HG02623 (cell line): ENCODE results near the gene MECR.

ENCODE experiments used
- ATAC-seq: cut with Tn5 transposase; IDR thresholded peaks from one replicate; pipeline ENCODE4 v1.9.1; 2021; ENCODE audit warnings: moderate library complexity; ENCODE audit not compliant: unreplicated experiment

The MECR gene

DNA sequence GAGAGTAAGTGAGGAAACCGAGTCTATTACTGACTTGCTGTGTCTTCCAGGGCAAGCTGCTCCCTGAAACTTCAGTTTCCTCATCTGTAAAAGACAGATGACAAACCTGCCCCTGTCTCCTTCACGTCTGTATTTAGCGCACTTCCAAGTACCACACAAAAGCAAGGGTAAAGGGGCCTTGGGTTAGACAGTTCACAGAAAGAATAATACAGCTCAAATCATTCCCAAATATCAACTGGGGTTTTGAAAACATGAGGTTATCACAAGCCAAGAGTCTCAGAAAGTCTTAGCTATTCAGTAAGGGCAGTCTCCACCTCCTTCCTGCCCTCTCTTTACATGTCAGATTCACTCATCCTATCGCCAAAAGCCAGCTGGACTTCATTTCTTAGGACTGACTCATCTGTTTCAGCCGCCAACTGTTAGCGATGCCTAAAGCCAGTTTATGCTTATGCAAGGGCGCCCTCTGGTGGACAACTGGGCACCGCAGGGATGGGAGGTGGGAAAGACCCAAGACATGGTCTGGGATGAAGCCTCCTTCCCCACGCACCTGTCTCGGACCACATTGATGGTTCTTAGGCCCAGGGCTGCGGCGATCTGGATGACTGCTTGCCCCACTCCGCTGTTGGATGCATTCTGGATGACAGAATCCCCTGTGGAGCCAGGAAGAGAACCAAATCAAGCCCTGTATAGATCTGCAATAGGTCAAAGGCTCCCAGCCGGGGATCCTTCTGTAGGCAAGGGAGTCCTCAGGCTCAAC, 28.0 kb downstream of the MECR start:
- peak; percentile 48 for ATAC-seq

DNA sequence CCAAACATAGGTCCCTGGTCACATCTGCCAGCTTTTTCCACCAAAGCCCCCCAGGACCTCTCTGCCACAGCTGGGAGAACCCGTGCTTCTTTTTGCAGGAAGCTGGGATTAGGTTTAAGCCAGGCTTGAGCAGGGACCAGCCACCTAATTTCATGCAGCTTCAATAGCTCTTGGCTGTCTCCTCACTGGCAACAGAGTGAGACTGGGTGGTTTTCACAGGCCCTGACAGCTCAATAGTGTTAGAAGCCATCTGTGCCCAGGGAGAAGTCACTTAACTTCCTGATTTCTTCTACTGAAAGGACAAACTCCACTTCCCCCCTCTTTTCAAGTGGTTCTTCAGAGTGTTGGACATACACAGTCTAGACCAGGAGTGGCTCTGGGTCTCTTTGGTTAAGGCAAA, 28.7 kb downstream of the MECR start:
- no peak for ATAC-seq

DNA sequence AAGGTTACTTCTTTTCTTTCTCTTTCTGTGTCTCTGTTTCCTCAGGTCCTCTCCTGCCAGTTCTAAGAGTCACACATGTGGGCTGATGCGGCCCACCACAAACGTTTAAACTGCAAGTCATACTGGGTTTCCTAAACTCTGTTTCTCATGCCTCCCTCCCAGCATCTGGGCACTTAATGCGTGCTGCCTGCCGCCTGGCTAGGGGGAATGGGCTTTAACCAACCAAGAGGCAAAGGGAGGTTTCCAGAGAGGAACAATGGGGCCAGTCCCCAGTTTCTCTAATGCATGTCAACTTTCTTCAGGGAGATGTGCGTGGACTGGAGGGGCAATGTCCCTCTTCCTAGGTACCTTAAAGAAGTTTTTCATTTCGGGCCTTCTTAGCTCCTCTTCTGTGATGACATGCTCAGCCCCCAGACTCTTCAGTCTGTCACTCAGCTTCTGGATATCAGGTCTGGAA, 29.1 kb downstream of the MECR start:
- no peak for ATAC-seq

DNA sequence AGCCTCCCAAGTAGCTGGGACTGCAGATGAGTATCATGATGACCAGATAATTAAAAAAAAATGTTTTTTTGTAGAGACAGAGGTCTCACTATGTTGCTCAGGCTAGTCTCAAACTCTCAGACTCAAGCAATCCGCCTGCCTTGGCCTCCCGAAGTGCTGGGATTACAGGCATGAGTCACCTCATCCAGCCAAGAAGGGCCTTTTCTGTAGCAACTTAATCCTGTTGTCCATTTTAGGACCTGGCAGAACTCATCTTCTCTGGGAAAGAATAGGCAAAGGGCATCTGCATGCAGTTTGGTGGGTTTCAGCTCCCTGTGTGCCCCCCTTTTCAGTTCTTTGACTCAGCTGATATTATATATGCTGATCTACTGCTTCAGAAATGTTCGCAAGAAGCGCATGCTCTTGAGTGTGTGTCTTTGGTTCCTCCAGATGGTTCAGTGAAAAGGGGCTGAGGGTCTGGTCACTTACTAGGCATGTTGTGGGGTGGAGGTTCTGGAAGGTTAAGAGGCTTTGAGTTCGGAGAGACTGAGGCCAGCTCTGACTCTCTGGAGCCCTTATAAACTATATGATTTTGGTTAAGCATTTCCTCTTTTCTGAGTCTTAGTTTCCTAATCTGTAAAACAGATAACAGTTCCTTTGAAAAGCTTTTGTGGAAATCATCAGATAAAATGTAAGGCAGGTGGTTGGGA, 29.7 kb downstream of the MECR start:
- no peak for ATAC-seq

DNA sequence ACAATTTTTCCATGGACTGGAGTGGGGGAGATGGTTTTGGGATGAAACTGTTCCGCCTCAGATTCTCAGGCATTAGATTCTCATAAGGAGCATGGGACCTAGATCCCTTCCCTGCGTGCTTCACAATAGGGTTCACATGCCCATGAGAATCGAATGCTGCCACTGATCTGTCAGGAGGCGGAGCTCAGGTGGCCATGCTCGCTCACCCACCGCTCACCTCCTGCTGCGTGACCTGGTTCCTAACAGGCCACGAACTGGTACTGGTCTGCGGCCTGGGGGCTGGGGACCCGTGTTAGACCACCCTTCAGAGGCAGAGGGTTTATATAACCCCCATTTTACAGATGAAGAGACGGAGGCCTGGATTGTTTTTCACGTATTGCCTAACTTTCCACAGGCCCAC, 32.7 kb downstream of the MECR start:
- ATAC-seq: no peak

DNA sequence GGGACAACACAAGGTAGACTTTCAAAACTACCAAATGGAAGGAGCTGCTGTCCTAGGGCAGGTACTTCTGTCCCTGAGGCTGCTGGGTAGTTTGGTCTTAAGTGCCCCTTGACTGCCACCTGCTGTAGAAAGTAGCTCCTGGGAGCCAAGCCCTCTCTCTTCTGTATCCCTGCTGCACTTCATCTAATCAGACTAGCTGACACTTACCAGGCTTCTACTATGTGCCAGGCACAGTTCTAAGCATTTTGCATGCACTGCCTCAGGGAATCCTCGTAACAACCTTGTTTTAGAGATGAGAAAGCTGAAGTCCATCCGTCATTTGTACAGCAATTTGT, 33.2 kb downstream of the MECR start:
- no peak for ATAC-seq

DNA sequence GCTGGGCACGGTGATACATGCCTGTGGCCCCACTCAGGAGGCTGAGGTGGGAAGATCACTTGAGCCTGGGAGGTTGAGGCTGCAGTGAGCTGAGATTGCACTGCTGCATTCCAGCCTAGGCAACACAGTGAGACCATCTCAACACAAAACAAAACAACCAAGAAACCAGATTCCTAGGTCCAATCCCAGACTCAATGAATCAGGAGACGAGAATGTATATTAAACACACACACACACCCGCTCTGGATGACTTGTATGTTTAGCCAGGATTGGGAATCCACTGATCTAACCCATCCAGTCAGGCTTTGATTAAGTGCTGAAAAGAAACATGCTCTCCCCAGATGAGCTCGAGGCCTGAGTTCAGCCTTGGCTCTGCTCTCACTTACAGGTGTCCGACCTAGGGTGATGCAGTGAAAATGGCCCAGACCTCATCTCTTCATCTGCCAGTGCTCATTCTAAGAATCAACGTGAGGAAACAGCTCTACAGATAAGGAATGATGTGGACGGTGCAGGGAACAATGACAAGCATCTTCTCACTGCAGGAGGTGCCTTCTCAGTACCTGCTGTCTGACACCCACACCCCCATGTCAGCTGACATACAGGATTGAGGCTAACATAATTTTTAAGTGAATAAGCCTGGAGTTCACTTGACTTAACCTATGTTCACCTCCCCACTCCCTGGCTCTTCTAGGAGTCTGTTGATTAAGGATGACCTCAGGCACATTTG, 33.7 kb downstream of the MECR start:
- ATAC-seq: no peak

DNA sequence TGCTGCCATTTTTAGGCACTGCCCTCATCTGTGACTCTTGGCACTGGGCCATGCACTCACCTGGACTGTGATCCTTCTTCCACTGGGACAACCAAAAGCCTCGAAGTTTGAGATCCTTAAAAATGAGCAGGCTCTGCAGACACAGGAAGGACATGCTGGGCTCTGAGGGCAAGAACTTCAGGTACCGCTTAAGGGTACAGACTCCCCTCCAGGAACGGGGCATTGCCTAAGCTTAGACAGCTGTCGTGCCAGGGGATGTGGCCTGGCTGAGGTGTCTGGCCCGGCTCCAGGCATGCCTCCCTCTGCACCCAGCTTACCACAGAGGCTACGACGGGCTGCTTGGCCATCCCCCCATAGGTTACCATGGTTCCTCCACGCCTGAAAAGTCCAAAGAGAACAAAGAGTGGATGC, 34.8 kb downstream of the MECR start:
- ATAC-seq: no peak

DNA sequence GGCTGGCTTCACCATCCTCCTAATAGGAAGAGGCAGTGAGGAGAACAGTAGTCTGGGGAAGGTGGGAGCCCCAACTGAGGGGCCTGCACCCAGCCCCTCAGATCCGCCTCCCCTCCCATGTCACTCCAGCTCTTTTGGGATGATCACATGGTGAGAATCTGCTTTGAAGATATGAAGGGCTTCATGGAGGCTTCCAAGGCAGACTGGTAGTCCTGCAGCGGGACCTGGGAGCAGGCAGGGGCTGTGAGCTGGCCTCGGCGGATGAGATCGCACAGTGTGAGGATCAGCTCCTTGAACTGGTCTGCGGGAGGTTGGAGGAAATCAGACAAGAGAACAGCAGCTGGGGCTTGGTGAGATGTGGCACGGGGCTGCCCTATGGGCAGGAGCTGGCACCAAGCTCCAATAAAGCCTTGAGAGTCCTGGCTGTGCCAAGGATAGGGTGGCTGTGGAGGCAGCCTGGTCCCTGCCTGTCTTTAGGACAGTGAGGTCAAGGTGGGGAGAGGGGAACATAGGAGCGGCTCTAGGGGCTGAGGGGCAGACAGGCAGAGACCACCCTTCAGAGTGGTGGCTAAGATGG, 36.8 kb downstream of the MECR start:
- no peak for ATAC-seq

DNA sequence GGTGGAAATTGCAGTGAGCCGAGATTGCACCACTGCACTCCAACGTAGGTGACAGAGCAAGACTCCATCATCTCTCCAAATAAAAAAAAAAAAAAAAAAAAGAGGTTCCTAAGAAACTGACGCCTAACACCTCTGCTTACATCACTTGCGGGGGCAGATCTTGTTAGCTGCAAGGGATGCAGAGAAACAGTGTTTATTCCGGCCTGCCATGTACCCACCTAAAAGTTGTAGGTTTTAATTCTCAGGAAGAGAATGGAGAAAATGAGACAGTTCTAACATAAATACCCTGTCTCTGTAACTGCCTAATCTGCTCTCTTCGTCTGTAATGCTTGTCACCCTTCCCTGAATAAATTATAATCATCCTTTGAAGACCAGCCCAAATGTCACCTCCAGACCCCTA, 40.0 kb downstream of the MECR start:
- ATAC-seq: no peak

DNA sequence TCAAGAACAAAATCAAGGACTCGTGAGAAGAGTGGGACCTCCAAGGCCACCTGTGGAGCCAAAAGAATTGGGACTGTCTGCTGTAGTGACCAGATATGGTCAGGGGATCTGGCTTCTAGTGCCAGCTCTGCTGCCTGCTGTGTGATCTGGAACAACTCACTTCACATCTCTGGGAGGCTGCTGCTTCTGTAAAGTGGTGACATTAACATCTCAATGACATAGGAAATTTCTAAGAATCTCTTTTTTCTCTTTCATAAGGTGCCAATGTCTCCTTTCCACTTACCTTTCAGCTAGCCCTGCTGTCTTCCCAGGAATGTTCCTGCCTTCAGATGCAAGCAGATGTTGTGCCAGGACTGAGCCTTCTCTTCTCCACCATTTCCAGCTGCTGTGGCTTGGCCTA, 44.0 kb downstream of the MECR start:
- no peak for ATAC-seq

DNA sequence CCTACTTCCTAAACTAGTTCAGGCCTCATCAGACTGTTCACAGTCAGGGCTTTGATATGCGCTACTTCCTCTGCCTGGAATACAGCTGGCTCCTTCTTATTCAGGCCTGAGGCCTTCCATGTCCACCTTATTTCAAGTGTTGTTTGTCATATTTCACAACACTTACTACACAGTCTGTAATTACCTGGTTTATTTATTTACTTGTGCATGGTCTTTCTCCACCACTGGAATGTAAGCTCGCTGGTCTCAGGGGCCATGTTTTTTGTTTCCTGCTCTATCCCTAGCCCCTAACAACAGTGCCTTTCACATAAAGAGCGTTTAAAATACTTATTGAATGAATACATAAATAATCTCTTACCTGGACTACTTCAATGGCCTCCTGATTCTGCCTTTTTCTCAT, 44.5 kb downstream of the MECR start:
- ATAC-seq: no peak

DNA sequence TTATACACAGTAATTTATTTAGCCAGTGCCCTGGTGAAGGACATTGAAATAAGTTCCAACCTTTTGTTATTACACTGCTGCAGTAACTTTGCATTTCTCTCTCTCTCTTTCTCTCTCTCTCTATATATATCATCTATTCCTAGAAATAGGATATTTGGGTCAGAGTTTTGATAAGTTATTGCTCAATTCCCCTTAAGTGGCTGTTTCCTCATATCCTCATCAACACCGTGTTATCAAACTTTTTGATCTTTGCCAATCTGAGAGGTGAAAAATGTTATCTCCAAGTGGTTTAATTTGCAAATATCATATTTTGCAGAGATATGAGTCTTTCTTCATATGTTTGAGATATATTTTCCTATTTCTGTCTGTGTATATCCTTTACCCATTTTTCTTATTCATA, 47.4 kb downstream of the MECR start:
- ATAC-seq: no peak

DNA sequence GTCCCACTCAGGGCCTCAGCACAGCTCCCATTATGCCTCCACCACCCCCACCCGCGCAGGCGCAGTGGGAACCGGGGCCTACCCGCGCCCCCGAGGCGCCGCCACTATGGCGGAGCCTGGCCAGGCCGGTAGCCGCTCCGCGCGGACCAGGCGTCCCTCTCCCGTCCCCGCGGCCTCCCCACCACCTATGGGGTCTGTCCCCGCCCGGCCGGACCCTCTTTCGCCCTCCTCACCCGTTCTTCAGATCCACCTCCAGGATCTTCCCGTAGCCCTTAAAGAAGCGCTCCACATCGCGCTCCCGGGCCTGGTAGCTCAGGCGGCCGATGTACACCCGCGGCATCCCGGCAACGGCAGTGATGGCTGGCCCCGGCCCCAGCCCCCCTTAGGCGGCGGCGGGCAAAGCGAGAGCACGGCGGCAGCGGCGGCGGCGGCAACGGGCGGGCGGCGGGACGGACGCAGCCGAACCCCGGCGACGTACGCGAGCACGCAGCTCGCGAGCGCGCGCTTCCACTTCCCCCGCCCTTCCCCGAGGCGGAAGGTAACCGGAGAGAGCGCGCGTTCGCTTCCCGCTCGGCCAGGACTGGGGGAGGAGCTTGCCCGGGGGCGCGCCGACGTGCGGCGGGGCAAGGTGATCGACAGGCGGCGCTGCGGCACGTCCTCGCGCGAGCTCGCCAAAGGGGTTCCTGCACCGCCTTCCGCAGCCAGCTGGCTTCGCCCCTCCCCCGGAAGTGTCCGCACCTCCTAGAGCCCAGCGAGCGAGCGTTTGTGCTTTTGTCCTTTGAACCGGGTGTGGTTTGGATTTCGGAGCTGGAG, 49.1 kb downstream of the MECR start, which contains the start of gene SRSF4:
SRSF4 (minus strand) TSS at position 488 of the 813 bp plus-strand sequence; CDS start at position 340, 148 bp downstream.
- ATAC-seq: peak; percentile 83

DNA sequence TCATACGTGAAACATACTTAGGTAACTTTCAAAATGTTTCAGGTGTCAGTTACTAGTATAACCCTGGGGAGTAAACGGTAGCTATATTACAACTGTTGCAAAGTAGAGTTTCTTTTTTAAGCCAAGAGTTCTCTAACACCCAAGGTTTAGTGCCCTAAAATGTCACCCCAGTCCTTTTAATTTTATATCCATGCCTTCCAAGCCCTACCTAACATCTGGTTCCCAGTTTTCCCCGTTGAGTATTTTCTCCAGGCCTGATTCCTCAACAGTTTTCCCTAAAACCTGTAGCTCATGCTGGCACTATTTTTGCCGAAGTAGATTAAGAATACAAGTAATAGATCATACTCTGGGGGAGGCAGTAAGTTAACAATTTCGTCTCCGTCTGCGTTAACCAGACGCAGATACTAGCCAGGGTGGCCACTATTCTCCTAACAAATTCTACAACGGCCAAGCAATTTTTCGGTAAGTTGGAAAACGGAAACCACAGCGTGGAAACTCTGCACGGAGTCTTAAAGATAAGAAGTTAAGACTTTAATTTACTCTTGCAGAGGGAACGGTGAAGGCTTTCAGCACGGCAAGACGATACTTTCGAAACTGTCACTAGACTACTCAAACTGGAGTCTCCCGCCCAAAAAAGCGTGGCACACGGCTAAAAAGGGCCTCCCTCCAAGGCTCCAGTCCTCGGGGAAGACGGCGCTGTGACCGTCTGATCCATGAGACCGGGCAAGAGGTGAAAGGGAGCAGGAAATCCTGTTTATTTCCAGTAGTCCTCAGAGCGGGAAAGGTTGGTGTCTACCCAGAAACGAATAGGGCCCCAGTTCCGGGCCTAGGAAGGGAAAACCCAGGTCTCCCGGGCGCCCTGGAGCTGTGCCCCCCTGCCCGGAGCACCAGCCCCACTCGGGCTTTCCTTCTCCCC, 50.0 kb downstream of the MECR start:
- no peak for ATAC-seq

DNA sequence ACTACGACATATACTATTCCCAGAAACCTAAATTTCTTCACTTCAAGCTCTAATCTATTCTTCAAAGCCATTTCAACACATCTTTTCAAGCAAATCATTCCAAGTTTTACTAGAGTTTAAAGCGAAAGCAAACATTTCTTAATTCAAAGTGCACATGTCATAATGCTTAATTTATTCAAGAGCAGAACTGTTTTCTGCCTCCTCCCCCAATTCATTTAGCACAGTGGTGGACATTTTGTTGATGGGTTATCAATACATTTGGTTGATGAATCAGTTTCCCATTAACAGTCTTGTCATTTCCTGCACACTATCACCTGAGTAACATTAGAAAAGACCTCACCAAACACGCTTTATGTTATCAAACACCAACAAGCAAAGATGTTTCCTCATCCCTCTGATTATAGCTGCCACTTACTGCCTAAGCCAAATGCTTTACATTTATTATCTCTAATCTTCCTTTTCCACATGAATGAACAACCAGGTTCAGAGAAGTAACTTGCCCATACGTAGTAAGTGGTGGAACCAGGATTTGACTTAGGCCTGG, 51.0 kb downstream of the MECR start:
- ATAC-seq: no peak

DNA sequence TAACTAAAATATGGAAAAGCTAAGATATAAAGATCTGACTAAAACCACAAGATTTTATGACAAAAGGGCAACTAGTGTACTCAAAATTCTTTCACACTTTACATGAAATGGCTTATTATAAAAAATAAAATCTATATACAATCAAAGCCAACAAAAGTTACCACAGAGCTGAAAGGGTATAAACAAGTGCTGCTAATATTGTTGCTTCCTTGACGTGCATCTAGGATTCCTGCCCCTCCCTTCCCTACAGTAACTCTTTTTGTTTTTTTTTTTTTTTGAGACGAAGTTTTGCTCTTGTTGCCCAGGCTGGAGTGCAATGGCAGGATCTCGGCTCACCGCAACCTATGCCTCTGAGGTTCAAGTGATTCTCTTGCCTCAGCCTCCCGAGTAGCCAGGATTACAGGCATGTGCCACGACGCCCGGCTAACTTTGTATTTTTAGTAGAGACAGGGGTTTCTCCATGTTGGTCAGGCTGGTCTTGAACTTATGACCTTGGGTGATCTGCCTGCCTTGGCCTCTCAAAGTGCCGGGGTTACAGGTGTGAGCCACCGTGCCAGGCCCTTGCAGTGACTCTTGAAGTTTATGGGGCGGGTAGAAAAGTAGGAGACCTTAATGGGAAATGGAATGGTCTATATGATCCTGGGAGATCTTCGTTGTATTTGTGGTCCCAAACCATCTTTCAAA, 53.6 kb downstream of the MECR start:
- no peak for ATAC-seq

DNA sequence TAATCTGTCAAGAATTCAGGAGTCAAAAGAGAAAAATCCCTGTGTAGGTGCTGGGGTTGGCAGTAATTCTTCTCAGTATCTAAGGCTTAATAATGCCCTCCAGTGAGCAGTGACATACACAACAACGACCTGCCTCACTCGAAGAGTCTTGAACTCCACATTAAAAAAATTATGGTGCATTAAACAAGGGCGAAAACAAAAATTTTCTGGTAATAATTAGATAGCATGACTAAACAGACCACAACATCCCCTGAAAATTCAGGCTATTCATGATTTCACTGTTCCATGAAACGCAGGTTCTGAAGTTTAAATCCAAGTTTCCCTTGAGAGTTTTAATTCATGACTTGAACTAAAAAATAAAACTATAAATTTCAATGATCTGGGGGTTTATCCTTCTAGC, 54.2 kb downstream of the MECR start:
- no peak for ATAC-seq

DNA sequence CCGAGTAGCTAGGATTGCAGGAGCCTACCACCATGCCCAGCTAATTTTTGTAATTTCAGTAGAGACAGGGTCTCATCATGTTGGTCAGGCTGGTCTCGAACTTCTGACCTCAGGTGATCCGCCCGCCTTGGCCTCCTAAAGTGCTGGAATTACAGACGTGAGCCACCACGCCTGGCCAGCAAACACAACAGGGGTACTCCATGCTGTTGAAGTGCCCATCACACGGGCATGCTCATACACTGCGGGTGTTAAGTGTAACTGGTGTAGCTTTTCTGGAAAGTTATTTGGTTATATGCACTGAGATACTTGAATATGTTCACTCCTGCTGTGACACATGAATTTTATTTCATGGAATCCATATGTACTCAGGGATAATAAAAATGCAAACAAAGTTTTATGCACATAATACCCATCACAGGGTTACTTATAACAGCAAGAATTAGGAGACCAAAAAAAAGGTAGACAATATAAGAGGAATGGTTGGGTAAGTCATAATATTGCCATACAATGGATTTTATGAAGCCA, 58.3 kb downstream of the MECR start:
- no peak for ATAC-seq
